ENCODE results near the gene DEK. TPM values are rescaled to one million over a fixed set of nuclear protein-coding genes. Genes with fewer than 3 reads are reported as not detected.

DEK gene
- total and polyA plus RNA-seq, 7 experiments from 2014 or later = 41.6 to 174 (median 61.1) TPM

DNA sequence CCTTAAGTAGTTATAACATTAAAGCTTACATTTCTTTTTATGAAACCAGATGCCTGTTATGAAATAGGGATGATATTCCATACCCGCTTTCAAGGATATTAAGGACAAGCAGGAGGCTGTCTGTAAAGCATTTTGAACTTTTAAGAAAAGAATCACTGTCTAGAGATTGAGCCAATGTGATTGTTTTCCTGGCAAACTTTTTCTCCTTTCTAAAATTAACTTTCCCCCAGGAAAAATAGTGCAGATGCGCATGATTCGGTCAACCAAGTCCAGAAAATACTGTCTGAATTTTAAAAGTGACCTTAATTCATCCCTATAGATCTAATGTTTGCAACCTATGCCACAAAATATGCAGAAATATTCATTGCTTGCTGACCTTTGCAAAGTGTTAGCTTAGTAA lies 15.1 kb upstream of the DEK start:
- peaks cover 0 to 3% (median 0%) of the 10 kb centered on the region in 11 donors for H3K9me3 Mint-ChIP-seq
- no peak overlapping the region for H3K4me3 Mint-ChIP-seq
- H3K4me3 ChIP-seq (ENCODE audit: low read length) = no peak overlapping the region
- peaks cover 55 to 63% (median 63%) of the 10 kb centered on the region in 5 donors for H3K27me3 Mint-ChIP-seq
- POLR2A ChIA-PET = no interaction called here
- H3K27ac Mint-ChIP-seq = no peak overlapping the region
- ATAC-seq (no peak), DNase-seq (no peak)
- intact Hi-C loops (cut with micrococcal nuclease) = no loop called here
- H3K27me3 ChIP-seq (ENCODE audit: control insufficient read depth in 2 of 2, insufficient read depth in 2 of 2, low read length in 2 of 2) = peaks cover 0 to 3% of the 10 kb centered on the region in 2 donors
- H3K4me1 ChIP-seq (ENCODE audit: control insufficient read depth in 2 of 2, insufficient read depth in 2 of 2, low read length in 2 of 2) = no peaks in the 10 kb centered on the region
- H3K36me3 ChIP-seq (ENCODE audit: control insufficient read depth in 2 of 3, insufficient read depth in 3 of 3, low read length in 3 of 3) = no peaks in the 10 kb centered on the region
- no peaks in the 10 kb centered on the region for H3K9me3 ChIP-seq (ENCODE audit: control insufficient read depth in 2 of 3, low read length in 3 of 3)
- no peak overlapping the region for H3K27ac ChIP-seq (ENCODE audit: low read depth, low read length)
- H3K4me1 Mint-ChIP-seq = peaks cover 0 to 13% (median 9%) of the 10 kb centered on the region in 7 donors
- peaks cover 0 to 5% (median 0%) of the 10 kb centered on the region in 5 donors for H3K36me3 Mint-ChIP-seq
- CTCF ChIA-PET = no interaction called here

GRCh38 chr6:18277237-18278006 lies 13.1 kb upstream of the DEK start:
- no peaks in the 10 kb centered on the region for H3K36me3 ChIP-seq (ENCODE audit: control insufficient read depth in 2 of 3, insufficient read depth in 3 of 3, low read length in 3 of 3)
- ChIA-PET CTCF (no interaction called here), POLR2A (no interaction called here)
- peaks cover 53 to 78% (median 62%) of the 10 kb centered on the region in 5 donors for H3K27me3 Mint-ChIP-seq
- H3K4me3 Mint-ChIP-seq = peak overlapping the region in 4 of 10 donors; percentile 29 to 69 (median 48)
- intact Hi-C loops (cut with micrococcal nuclease) = no loop called here
- no peak overlapping the region for H3K27ac ChIP-seq (ENCODE audit: low read depth, low read length)
- H3K4me3 ChIP-seq (ENCODE audit: low read length) = no peak overlapping the region
- H3K27ac Mint-ChIP-seq = no peak overlapping the region
- H3K4me1 ChIP-seq (ENCODE audit: control insufficient read depth in 2 of 2, insufficient read depth in 2 of 2, low read length in 2 of 2) = no peaks in the 10 kb centered on the region
- DNase-seq (no peak), ATAC-seq (no peak)
- peaks cover 0 to 7% of the 10 kb centered on the region in 2 donors for H3K27me3 ChIP-seq (ENCODE audit: control insufficient read depth in 2 of 2, insufficient read depth in 2 of 2, low read length in 2 of 2)
- peaks cover 0 to 5% (median 0%) of the 10 kb centered on the region in 5 donors for H3K36me3 Mint-ChIP-seq
- peaks cover 0 to 13% (median 9%) of the 10 kb centered on the region in 7 donors for H3K4me1 Mint-ChIP-seq
- no peaks in the 10 kb centered on the region for H3K9me3 ChIP-seq (ENCODE audit: control insufficient read depth in 2 of 3, low read length in 3 of 3)
- H3K9me3 Mint-ChIP-seq = peaks cover 0 to 3% (median 0%) of the 10 kb centered on the region in 11 donors

- no peaks in the 10 kb centered on the region for H3K9me3 ChIP-seq (ENCODE audit: control insufficient read depth in 2 of 3, low read length in 3 of 3)
- H3K27ac ChIP-seq (ENCODE audit: low read depth, low read length) = no peak overlapping the region
- no peaks in the 10 kb centered on the region for H3K36me3 ChIP-seq (ENCODE audit: control insufficient read depth in 2 of 3, insufficient read depth in 3 of 3, low read length in 3 of 3)
- Mint-ChIP-seq H3K36me3 (peaks cover 0 to 5% (median 0%) of the 10 kb centered on the region in 5 donors), H3K27me3 (peaks cover 54 to 82% (median 60%) of the 10 kb centered on the region in 5 donors), H3K9me3 (peaks cover 0 to 2% (median 0%) of the 10 kb centered on the region in 11 donors), H3K27ac (no peak overlapping the region), H3K4me1 (peaks cover 0 to 13% (median 9%) of the 10 kb centered on the region in 7 donors), H3K4me3 (peak overlapping the region in 4 of 10 donors; percentile 29 to 69 (median 48))
- no peak overlapping the region for H3K4me3 ChIP-seq (ENCODE audit: low read length)
- intact Hi-C loops (cut with micrococcal nuclease) = no loop called here
- ATAC-seq = no peak
- H3K27me3 ChIP-seq (ENCODE audit: control insufficient read depth in 2 of 2, insufficient read depth in 2 of 2, low read length in 2 of 2) = peaks cover 0 to 7% of the 10 kb centered on the region in 2 donors
- POLR2A ChIA-PET = no interaction called here
- H3K4me1 ChIP-seq (ENCODE audit: control insufficient read depth in 2 of 2, insufficient read depth in 2 of 2, low read length in 2 of 2) = no peaks in the 10 kb centered on the region
- DNase-seq = no peak
- CTCF ChIA-PET = no interaction called here
Measured at GRCh38 chr6:18276610-18277236, 12.4 kb upstream of the DEK start.

DNA sequence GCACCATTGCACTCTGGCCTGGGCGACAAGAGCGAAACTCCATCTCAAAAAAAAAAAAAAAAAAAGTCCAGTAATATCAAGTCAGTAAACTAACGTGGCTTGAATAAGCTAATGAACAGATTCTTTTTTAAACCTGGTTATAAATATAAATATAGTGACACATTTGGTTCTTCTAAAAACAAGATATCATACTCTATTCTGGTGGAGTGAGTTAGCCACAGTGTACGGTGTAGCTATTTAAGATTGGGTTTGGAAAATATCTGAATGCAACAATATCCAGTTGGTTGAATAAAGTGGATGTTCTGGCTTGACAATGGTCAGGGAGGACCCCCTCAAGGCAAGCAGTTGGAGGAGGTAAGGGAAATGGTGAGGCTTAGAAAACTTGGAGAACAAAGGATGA lies 5.9 kb upstream of the DEK start:
- peaks cover 0 to 5% (median 0%) of the 10 kb centered on the region in 5 donors for H3K36me3 Mint-ChIP-seq
- no peak for DNase-seq
- peaks cover 0 to 2% (median 0%) of the 10 kb centered on the region in 11 donors for H3K9me3 Mint-ChIP-seq
- intact Hi-C loops (cut with micrococcal nuclease) = no loop called here
- no peak overlapping the region for H3K4me3 Mint-ChIP-seq
- Histone ChIP-seq H3K4me1 (ENCODE audit: control insufficient read depth in 2 of 2, insufficient read depth in 2 of 2, low read length in 2 of 2) (peaks cover 4 to 15% of the 10 kb centered on the region in 2 donors), H3K27ac (ENCODE audit: low read depth, low read length) (no peak overlapping the region), H3K27me3 (ENCODE audit: control insufficient read depth in 2 of 2, insufficient read depth in 2 of 2, low read length in 2 of 2) (peaks cover 0 to 4% of the 10 kb centered on the region in 2 donors), H3K4me3 (ENCODE audit: low read length) (no peak overlapping the region), H3K36me3 (ENCODE audit: control insufficient read depth in 2 of 3, insufficient read depth in 3 of 3, low read length in 3 of 3) (no peaks in the 10 kb centered on the region), H3K9me3 (ENCODE audit: control insufficient read depth in 2 of 3, low read length in 3 of 3) (no peaks in the 10 kb centered on the region)
- ChIA-PET POLR2A (no interaction called here), CTCF (no interaction called here)
- H3K27ac Mint-ChIP-seq = no peak overlapping the region
- peaks cover 4 to 5% (median 4%) of the 10 kb centered on the region in 7 donors for H3K4me1 Mint-ChIP-seq
- ATAC-seq = no peak
- peaks cover 8 to 35% (median 16%) of the 10 kb centered on the region in 5 donors for H3K27me3 Mint-ChIP-seq

- CTCF ChIA-PET = no interaction called here
- H3K9me3 Mint-ChIP-seq = peaks cover 0 to 2% (median 0%) of the 10 kb centered on the region in 11 donors
- peaks cover 9 to 10% (median 9%) of the 10 kb centered on the region in 7 donors for H3K4me1 Mint-ChIP-seq
- Histone ChIP-seq H3K27me3 (ENCODE audit: control insufficient read depth in 2 of 2, insufficient read depth in 2 of 2, low read length in 2 of 2) (peaks cover 0 to 4% of the 10 kb centered on the region in 2 donors), H3K9me3 (ENCODE audit: control insufficient read depth in 2 of 3, low read length in 3 of 3) (no peaks in the 10 kb centered on the region), H3K27ac (ENCODE audit: low read depth, low read length) (no peak overlapping the region), H3K4me1 (ENCODE audit: control insufficient read depth in 2 of 2, insufficient read depth in 2 of 2, low read length in 2 of 2) (peaks cover 7 to 17% of the 10 kb centered on the region in 2 donors), H3K36me3 (ENCODE audit: control insufficient read depth in 2 of 3, insufficient read depth in 3 of 3, low read length in 3 of 3) (no peaks in the 10 kb centered on the region), H3K4me3 (ENCODE audit: low read length) (no peak overlapping the region)
- H3K27ac Mint-ChIP-seq = no peak overlapping the region
- peaks cover 5 to 31% (median 12%) of the 10 kb centered on the region in 5 donors for H3K27me3 Mint-ChIP-seq
- DNase-seq (no peak), ATAC-seq (no peak)
- no peak overlapping the region for H3K4me3 Mint-ChIP-seq
- intact Hi-C loops (cut with micrococcal nuclease) = loop anchor here in 1 of 2 donors (10.0 kb wide), 1 partner anchor 55 kb away; no protein-coding TSS in a partner anchor
- H3K36me3 Mint-ChIP-seq = peaks cover 0 to 5% (median 0%) of the 10 kb centered on the region in 5 donors
- POLR2A ChIA-PET = no interaction called here
Measured at GRCh38 chr6:18269717-18270116, 5.4 kb upstream of the DEK start.

GRCh38 chr6:18269253-18269652 lies 4.9 kb upstream of the DEK start:
- Histone ChIP-seq H3K27me3 (ENCODE audit: control insufficient read depth in 2 of 2, insufficient read depth in 2 of 2, low read length in 2 of 2) (peaks cover 0 to 4% of the 10 kb centered on the region in 2 donors), H3K27ac (ENCODE audit: low read depth, low read length) (no peak overlapping the region), H3K4me1 (ENCODE audit: control insufficient read depth in 2 of 2, insufficient read depth in 2 of 2, low read length in 2 of 2) (peaks cover 7 to 17% of the 10 kb centered on the region in 2 donors), H3K4me3 (ENCODE audit: low read length) (no peak overlapping the region), H3K36me3 (ENCODE audit: control insufficient read depth in 2 of 3, insufficient read depth in 3 of 3, low read length in 3 of 3) (no peaks in the 10 kb centered on the region), H3K9me3 (ENCODE audit: control insufficient read depth in 2 of 3, low read length in 3 of 3) (no peaks in the 10 kb centered on the region)
- peaks cover 0 to 5% (median 0%) of the 10 kb centered on the region in 5 donors for H3K36me3 Mint-ChIP-seq
- H3K4me1 Mint-ChIP-seq = peaks cover 9 to 11% (median 10%) of the 10 kb centered on the region in 7 donors
- peak; percentile 18 for ATAC-seq
- ChIA-PET POLR2A (no interaction called here), CTCF (no interaction called here)
- no peak overlapping the region for H3K27ac Mint-ChIP-seq
- peaks cover 3 to 27% (median 9%) of the 10 kb centered on the region in 5 donors for H3K27me3 Mint-ChIP-seq
- peak in 7 of 9 donors; percentile 13 to 44 (median 25) for DNase-seq
- peaks cover 0 to 2% (median 0%) of the 10 kb centered on the region in 11 donors for H3K9me3 Mint-ChIP-seq
- H3K4me3 Mint-ChIP-seq = no peak overlapping the region
- intact Hi-C loops (cut with micrococcal nuclease) = loop anchor here in 1 of 2 donors (10.0 kb wide), 1 partner anchor 54 kb away; no protein-coding TSS in a partner anchor

All from naive thymus-derived CD4-positive, alpha-beta T cell (primary cell).